Suprapubic skin (tissue), 4 donors: Measurements from ENCODE around the gene DTNB. TPM values are rescaled to one million over a fixed set of nuclear protein-coding genes. Genes with fewer than 3 reads are reported as not detected.

Experiments
- DNase-seq, 2 donors: peaks; one replicate each; pipeline ENCODE4 v3.0.0-alpha.2; 2019; ENCODE audit warnings: low spot score in 2 of 2
- H3K27ac ChIP-seq: fragments of 200-600 bp; sonication (generic); one replicate; pipeline ENCODE4 v1.5.1; 2019
- H3K27me3 ChIP-seq: fragments of 200-600 bp; sonication (generic); one replicate; pipeline ENCODE4 v1.5.1; 2019
- H3K36me3 ChIP-seq: fragments of 200-600 bp; sonication (generic); one replicate; pipeline ENCODE4 v1.5.1; 2019
- H3K4me1 ChIP-seq: fragments of 200-600 bp; sonication (generic); one replicate; pipeline ENCODE4 v1.5.1; 2019
- H3K4me3 ChIP-seq: fragments of 200-600 bp; sonication (generic); one replicate; pipeline ENCODE4 v1.5.1; 2019; ENCODE audit warnings: mild to moderate bottlenecking
- H3K9me3 ChIP-seq: fragments of 200-600 bp; sonication (generic); one replicate; pipeline ENCODE4 v1.5.1; 2019
- EP300 ChIP-seq: sonication (generic); formaldehyde crosslinking; IDR thresholded peaks from one replicate; pipeline ENCODE4 v1.6.1; 2017; ENCODE audit warnings: antibody characterized with exemption
- POLR2A ChIP-seq, 2 donors: fragments of 450-650 bp; IDR thresholded peaks; one replicate each; pipeline ENCODE4 v1.6.1; 2017; ENCODE audit warnings: antibody characterized with exemption in 2 of 2, mild to moderate bottlenecking in 2 of 2, moderate library complexity in 2 of 2
- POLR2AphosphoS5 ChIP-seq, 3 donors: sonication (generic); formaldehyde crosslinking; IDR thresholded peaks; one replicate each; pipeline ENCODE4 v1.6.1; 2017; ENCODE audit warnings: antibody characterized with exemption in 3 of 3
- WGBS: methylation state at CpG from one replicate; pipeline ENCODE4 v1.1.5; 2018; 5-methylcytosine and 5-hydroxymethylcytosine counted together
- total RNA-seq, 4 donors: library from RNA; depleted of rRNA; stranded (reverse); fragments of >200 nt; gene quantifications; one replicate each; pipeline ENCODE4 v1.1.0, GENCODE V29; 2016
- TF ChIP-seq, protein P1 (sequence below), 2 donors: fragments of 200-600 bp in 1 of 2; fragments of 450-650 bp in 1 of 2; sonication (generic) in 1 of 2; IDR thresholded peaks; one replicate each; pipeline ENCODE4 v1.5.1; 2016 to 2019; ENCODE audit warnings: antibody characterized with exemption in 2 of 2, mild to moderate bottlenecking in 1 of 2, moderate library complexity in 1 of 2

DTNB gene
- total RNA-seq, 4 donors from 2014 or later = 11.8 to 40.1 (median 24.1) TPM

DNA sequence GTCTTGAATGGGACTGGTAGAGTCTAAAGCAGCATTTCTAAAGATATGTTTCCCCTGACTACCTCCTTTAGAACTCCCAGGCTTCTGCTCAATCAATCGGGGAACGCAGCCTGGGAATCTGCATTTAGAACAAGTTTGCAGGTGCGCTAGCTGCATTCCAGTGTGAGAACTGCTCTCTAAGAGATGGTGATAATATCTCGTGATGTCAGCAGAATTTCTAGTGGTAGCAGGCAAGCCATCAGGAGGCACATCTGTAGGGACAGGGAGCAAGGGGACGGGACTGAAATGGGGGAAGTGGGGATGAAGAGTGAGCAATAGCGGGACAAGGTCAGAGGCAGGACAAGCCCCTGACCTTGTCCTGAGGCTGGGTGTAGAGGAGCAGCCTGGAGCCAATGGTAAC is 211.4 kb downstream of the DTNB start:
- 92% methylated on average over 6 of the region's 6 CpGs for WGBS
- Histone ChIP-seq H3K36me3 (no peaks in the 10 kb centered on the region), H3K4me1 (no peaks in the 10 kb centered on the region), H3K4me3 (no peak overlapping the region), H3K27me3 (no peaks in the 10 kb centered on the region), H3K27ac (no peak overlapping the region), H3K9me3 (no peaks in the 10 kb centered on the region)
- no peak for DNase-seq
- TF ChIP-seq EP300 = no peak
- TF ChIP-seq, protein P1, sequence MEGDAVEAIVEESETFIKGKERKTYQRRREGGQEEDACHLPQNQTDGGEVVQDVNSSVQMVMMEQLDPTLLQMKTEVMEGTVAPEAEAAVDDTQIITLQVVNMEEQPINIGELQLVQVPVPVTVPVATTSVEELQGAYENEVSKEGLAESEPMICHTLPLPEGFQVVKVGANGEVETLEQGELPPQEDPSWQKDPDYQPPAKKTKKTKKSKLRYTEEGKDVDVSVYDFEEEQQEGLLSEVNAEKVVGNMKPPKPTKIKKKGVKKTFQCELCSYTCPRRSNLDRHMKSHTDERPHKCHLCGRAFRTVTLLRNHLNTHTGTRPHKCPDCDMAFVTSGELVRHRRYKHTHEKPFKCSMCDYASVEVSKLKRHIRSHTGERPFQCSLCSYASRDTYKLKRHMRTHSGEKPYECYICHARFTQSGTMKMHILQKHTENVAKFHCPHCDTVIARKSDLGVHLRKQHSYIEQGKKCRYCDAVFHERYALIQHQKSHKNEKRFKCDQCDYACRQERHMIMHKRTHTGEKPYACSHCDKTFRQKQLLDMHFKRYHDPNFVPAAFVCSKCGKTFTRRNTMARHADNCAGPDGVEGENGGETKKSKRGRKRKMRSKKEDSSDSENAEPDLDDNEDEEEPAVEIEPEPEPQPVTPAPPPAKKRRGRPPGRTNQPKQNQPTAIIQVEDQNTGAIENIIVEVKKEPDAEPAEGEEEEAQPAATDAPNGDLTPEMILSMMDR (IDR thresholded peaks at IDR 0.05) = no peak
- TF ChIP-seq POLR2AphosphoS5 (IDR thresholded peaks at IDR 0.05) = no peak
- no peak for TF ChIP-seq POLR2A (IDR thresholded peaks at IDR 0.05)

DNA sequence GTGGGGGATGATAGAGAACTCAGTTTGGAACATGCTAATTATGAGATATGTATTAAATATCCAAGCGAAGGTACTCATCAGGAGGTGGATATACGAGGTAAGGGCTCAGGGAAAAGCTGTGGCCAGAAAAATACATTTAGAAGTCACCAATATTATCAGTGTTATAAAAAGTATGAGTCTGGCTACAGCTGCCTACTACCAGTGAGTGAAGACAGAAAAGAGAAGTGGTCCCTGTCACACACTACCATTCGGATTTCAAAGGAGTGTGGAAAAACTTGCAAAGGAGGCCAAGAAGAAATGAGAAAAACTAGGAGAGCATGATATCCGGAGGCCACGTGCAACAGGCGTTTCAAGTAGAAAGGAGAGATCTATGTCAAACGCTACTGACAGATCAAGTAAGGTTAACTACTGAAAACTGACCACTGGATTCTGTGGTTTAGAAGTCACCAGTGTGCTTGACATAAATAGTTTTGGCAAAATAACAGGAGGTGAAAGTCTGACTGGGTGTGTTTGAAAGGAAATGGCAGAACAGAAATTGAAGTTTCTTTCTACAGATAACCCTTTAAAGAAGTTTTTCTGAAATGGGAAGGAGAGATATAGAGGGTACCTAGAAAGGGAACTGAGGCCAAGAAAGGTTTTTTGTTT is 213.0 kb downstream of the DTNB start:
- no peak for DNase-seq
- Histone ChIP-seq H3K4me3 (no peak overlapping the region), H3K4me1 (no peaks in the 10 kb centered on the region), H3K27me3 (no peaks in the 10 kb centered on the region), H3K27ac (no peak overlapping the region), H3K9me3 (no peaks in the 10 kb centered on the region), H3K36me3 (no peaks in the 10 kb centered on the region)
- 92% methylated on average over 7 of the region's 7 CpGs for WGBS
- TF ChIP-seq EP300 (no peak), POLR2AphosphoS5 (IDR thresholded peaks at IDR 0.05) (no peak), POLR2A (IDR thresholded peaks at IDR 0.05) (no peak)
- TF ChIP-seq, protein P1 (IDR thresholded peaks at IDR 0.05) = no peak

DNA sequence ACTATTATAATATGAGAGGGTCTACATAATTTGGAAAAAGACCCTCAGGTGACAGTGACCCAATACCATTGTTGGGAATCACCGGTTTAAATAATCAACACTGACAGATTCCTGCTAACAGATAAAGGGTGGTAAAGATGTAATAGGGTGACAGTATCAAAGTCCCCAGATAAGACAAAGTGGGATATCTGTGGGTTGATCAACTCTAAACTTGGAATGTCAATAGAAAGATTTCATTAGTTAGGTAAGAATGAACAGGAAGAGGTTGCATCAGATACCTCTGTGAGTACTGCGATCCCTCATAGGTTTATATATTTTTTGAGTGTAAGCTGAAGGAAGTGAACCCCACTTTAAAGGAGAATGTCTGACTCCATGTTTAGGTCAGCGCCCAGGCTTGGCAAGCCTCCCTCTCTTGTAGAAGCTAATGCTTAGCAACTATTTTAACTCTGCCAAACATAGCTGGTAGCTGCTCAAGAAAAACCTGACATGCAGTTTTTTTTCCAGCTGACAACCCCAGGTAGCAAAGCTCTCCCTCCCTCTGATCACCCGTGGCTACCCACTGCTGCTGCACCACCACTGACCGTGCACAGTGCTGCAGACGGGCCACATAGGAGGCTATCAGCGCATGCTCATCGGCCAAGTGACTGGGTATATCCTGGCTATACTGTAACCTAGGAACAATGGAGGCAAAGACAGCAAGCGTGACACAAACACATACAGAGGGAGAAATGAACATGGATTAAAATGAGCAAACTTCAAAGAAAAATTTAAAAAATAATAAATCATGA is 218.4 kb downstream of the DTNB start:
- H3K4me1 ChIP-seq = no peaks in the 10 kb centered on the region
- 90% methylated on average over 9 of the region's 9 CpGs for WGBS
- TF ChIP-seq, protein P1 (IDR thresholded peaks at IDR 0.05) = no peak
- TF ChIP-seq POLR2AphosphoS5 (IDR thresholded peaks at IDR 0.05) = no peak
- TF ChIP-seq EP300 = no peak
- no peak for TF ChIP-seq POLR2A (IDR thresholded peaks at IDR 0.05)
- no peak overlapping the region for H3K4me3 ChIP-seq
- no peak for DNase-seq
- no peak overlapping the region for H3K27ac ChIP-seq
- no peaks in the 10 kb centered on the region for H3K36me3 ChIP-seq
- no peaks in the 10 kb centered on the region for H3K9me3 ChIP-seq
- H3K27me3 ChIP-seq = no peaks in the 10 kb centered on the region

DNA sequence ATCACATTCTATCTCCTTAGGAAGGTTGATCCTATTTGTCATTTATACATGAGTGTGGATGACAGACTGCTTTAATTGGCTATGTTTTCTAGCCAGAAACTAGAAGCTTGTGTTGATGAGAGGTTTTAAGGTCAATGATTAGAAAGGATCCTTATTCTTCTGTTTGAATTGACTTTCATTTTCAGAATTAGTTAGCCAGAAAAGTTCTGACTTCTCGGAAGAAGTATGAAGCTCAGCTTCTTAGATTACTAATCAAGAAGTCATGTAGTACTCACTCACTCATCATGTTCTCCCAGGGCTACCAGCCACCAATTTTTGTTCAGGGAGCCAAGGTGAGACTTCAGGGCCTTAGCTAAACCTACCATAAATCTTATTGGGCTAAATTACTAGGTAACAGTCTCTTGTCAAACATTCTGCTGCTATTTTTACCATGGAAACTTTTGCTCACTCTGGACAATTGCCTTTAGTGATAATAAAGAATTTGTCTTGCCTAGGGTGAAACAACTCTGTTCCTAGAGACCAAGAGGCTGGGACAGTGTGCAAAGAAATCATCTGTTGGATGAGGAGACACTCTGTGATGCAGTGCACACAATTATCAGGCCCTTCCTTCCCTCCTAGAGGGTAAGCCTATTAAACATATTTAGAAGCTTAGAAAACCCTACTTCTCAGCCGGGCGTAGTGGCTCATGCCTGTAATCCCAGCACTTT is 220.0 kb downstream of the DTNB start:
- WGBS = 82% methylated on average over 3 of the region's 3 CpGs
- TF ChIP-seq, protein P1 (IDR thresholded peaks at IDR 0.05) = no peak
- TF ChIP-seq EP300 = no peak
- no peak for TF ChIP-seq POLR2AphosphoS5 (IDR thresholded peaks at IDR 0.05)
- TF ChIP-seq POLR2A (IDR thresholded peaks at IDR 0.05) = no peak
- no peak overlapping the region for H3K4me3 ChIP-seq
- H3K4me1 ChIP-seq = no peaks in the 10 kb centered on the region
- H3K36me3 ChIP-seq = no peaks in the 10 kb centered on the region
- H3K27ac ChIP-seq = no peak overlapping the region
- H3K27me3 ChIP-seq = no peaks in the 10 kb centered on the region
- no peaks in the 10 kb centered on the region for H3K9me3 ChIP-seq
- DNase-seq = no peak

DNA sequence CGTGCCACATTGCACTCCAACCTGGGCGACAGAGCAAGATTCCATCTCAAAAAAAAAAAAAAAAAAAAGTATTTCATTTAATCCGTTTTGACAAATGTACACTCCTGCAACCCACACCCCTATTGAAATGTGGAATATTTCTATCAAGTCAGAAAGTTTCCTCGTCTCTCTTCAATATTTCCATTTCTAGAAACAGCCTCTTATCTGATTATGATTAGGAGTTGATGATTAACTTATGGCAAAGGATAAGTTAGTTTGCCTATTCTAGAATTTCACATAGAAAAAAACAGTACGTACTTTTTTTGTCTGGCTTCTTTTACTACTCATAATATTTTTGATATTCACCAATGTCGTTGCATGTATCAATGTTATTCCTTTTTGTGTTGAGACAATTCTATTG is 224.6 kb downstream of the DTNB start:
- TF ChIP-seq, protein P1 (IDR thresholded peaks at IDR 0.05) = no peak
- TF ChIP-seq EP300 = no peak
- no peak for TF ChIP-seq POLR2AphosphoS5 (IDR thresholded peaks at IDR 0.05)
- no peak for TF ChIP-seq POLR2A (IDR thresholded peaks at IDR 0.05)
- Histone ChIP-seq H3K27ac (no peak overlapping the region), H3K4me1 (no peaks in the 10 kb centered on the region), H3K9me3 (no peaks in the 10 kb centered on the region), H3K27me3 (no peaks in the 10 kb centered on the region), H3K36me3 (no peaks in the 10 kb centered on the region), H3K4me3 (no peak overlapping the region)
- DNase-seq = no peak
- 93% methylated on average over 6 of the region's 6 CpGs for WGBS
